Erythroblast (primary cell): ENCODE results near the gene IGF2BP3.

Source experiments
- GATA1 ChIP-seq: IDR thresholded peaks from 2 replicates; pipeline ENCODE4 v1.6.1; 2011; ENCODE audit warnings: low read depth, mild to moderate bottlenecking, control low read depth, low read length, moderate library complexity
- POLR2A ChIP-seq: IDR thresholded peaks from 2 replicates; pipeline ENCODE4 v1.6.1; 2011; ENCODE audit warnings: mild to moderate bottlenecking, low read length

DNA sequence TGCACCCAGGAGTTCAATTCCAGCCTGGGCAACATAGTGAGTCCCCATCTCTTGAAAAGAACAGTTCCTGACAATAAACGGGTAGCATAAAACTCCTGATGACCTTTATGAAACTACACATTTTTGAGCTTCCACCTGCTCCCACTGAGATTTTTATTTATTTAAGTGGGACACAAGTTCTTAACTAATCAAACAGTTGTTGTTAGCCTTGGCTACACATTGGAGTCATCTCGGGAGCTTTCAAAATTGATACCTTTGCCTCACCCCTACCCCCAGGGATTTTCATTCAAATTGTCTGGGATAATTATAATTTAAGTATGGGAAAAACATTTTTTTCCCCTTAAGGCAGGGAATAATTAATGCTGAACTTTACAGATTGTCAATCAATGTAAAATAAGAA, 131.9 kb downstream of the IGF2BP3 start:
- TF ChIP-seq POLR2A (no peak), GATA1 (no peak)
